PC-9 (cell line): ENCODE data around the gene MSI2. TPM values are rescaled to one million over a fixed set of nuclear protein-coding genes. Genes with fewer than 3 reads are reported as not detected.

Experiments used
- BruUV-seq: library from RNA; stranded (reverse); fragments of 400-500 nt; replicated peaks from 2 replicates; lab custom pipeline; 2021; lab: Mats Ljungman, UMichigan
- CTCF ChIA-PET: fragments of 300-600 bp; sonication (Branson Sonifier 250); formaldehyde crosslinking; loops from one replicate; lab custom pipeline; 2022; ENCODE audit warnings: antibody characterized with exemption; lab: Charles Lee
- POLR2A ChIA-PET: fragments of 300-600 bp; sonication (Branson Sonifier 250); formaldehyde crosslinking; loops from one replicate; lab custom pipeline; 2022; ENCODE audit warnings: antibody characterized with exemption; ENCODE audit not compliant: unreplicated experiment; lab: Charles Lee
- DNase-seq, 2 experiments: peaks; one replicate each; pipeline versions ENCODE4 v3.0.0 to v3.0.0-alpha.2; 2015 to 2022; ENCODE audit warnings: mixed read lengths in 1 of 2
- H2AFZ ChIP-seq: fragments of 200-600 bp; sonication (generic); 2 replicates; pipeline ENCODE4 v1.8.1; 2017; ENCODE audit warnings: antibody characterized with exemption
- H3F3A ChIP-seq: fragments of 200-600 bp; sonication (generic); 2 replicates; pipeline ENCODE4 v1.8.1; 2017; ENCODE audit warnings: antibody characterized with exemption, mild to moderate bottlenecking, low read depth; ENCODE audit not compliant: insufficient read depth
- H3K27ac ChIP-seq: fragments of 200-600 bp; sonication (generic); 2 replicates; pipeline ENCODE4 v1.6.1; 2016; ENCODE audit warnings: mixed run types
- H3K27me3 ChIP-seq: fragments of 200-600 bp; sonication (generic); 2 replicates; pipeline ENCODE4 v1.6.1; 2016; ENCODE audit warnings: low read depth, mixed run types; ENCODE audit not compliant: insufficient read depth
- H3K36me3 ChIP-seq: fragments of 200-600 bp; sonication (generic); 2 replicates; pipeline ENCODE4 v1.6.1; 2016; ENCODE audit warnings: low read depth, mixed run types
- H3K4me1 ChIP-seq: fragments of 200-600 bp; sonication (generic); replicated peaks from 2 replicates; pipeline ENCODE4 v1.6.1; 2016; ENCODE audit warnings: mixed run types; ENCODE audit not compliant: insufficient read depth
- H3K4me2 ChIP-seq: fragments of 200-600 bp; sonication (generic); 2 replicates; pipeline ENCODE4 v1.6.1; 2017; ENCODE audit warnings: mixed run types
- H3K4me3 ChIP-seq: fragments of 200-600 bp; sonication (generic); 2 replicates; pipeline ENCODE4 v1.6.1; 2016; ENCODE audit warnings: mixed run types
- H3K79me2 ChIP-seq: fragments of 200-600 bp; sonication (generic); 2 replicates; pipeline ENCODE4 v1.6.1; 2017; ENCODE audit warnings: low read depth, mixed run types
- H3K9me2 ChIP-seq: fragments of 200-600 bp; sonication (generic); 2 replicates; pipeline ENCODE4 v1.8.1; 2017; ENCODE audit warnings: mild to moderate bottlenecking; ENCODE audit not compliant: insufficient read depth
- H3K9me3 ChIP-seq: fragments of 200-600 bp; sonication (generic); 2 replicates; pipeline ENCODE4 v1.8.1; 2016; ENCODE audit warnings: low read depth; ENCODE audit not compliant: insufficient read depth
- H4K20me1 ChIP-seq: fragments of 200-600 bp; sonication (generic); 2 replicates; pipeline ENCODE4 v1.8.1; 2017; ENCODE audit not compliant: insufficient read depth
- EZH2 ChIP-seq: fragments of 200-600 bp; sonication (generic); IDR thresholded peaks from 2 replicates; pipeline ENCODE4 v1.8.0; 2017; ENCODE audit warnings: antibody characterized with exemption, low read depth
- intact Hi-C: fragments of 100-400 bp; cut with micrococcal nuclease; formaldehyde crosslinking; loops from one replicate; pipeline ENCODE4 v1.10.0; 2022; ENCODE audit not compliant: unreplicated experiment
- total RNA-seq: library from RNA; stranded (reverse); gene quantifications from 2 replicates; pipeline ENCODE4 v1.2.3, GENCODE V29; 2021
- TF ChIP-seq, protein P1 (sequence below): fragments of 200-600 bp; sonication (generic); conservative IDR thresholded peaks from 2 replicates; pipeline ENCODE4 v1.6.1; 2017; ENCODE audit warnings: mixed run types, antibody characterized with exemption, mild to moderate bottlenecking, moderate library complexity

MSI2 gene
- total RNA-seq, 1 experiment from 2014 or later, result 15.7 TPM

GRCh38 chr17:57699751-57700219 lies 443.5 kb downstream of the MSI2 start:
- Histone ChIP-seq H3F3A (no peaks in the 10 kb centered on the region), H3K27ac (no peak overlapping the region), H3K9me2 (no peaks in the 10 kb centered on the region), H2AFZ (no peak overlapping the region), H3K4me2 (no peak overlapping the region), H3K27me3 (peaks cover 18% of the 10 kb centered on the region), H3K36me3 (no peaks in the 10 kb centered on the region), H4K20me1 (no peaks in the 10 kb centered on the region), H3K4me3 (no peak overlapping the region), H3K9me3 (no peaks in the 10 kb centered on the region), H3K4me1 (no peaks in the 10 kb centered on the region), H3K79me2 (no peaks in the 10 kb centered on the region)
- TF ChIP-seq EZH2, result no peak
- TF ChIP-seq, protein P1, sequence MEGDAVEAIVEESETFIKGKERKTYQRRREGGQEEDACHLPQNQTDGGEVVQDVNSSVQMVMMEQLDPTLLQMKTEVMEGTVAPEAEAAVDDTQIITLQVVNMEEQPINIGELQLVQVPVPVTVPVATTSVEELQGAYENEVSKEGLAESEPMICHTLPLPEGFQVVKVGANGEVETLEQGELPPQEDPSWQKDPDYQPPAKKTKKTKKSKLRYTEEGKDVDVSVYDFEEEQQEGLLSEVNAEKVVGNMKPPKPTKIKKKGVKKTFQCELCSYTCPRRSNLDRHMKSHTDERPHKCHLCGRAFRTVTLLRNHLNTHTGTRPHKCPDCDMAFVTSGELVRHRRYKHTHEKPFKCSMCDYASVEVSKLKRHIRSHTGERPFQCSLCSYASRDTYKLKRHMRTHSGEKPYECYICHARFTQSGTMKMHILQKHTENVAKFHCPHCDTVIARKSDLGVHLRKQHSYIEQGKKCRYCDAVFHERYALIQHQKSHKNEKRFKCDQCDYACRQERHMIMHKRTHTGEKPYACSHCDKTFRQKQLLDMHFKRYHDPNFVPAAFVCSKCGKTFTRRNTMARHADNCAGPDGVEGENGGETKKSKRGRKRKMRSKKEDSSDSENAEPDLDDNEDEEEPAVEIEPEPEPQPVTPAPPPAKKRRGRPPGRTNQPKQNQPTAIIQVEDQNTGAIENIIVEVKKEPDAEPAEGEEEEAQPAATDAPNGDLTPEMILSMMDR, result no peak
- no peak for DNase-seq
- CTCF ChIA-PET, result no interaction called here
- POLR2A ChIA-PET, result no interaction called here
- intact Hi-C loops, result no loop called here
- BruUV-seq, result no TSS peak

DNA sequence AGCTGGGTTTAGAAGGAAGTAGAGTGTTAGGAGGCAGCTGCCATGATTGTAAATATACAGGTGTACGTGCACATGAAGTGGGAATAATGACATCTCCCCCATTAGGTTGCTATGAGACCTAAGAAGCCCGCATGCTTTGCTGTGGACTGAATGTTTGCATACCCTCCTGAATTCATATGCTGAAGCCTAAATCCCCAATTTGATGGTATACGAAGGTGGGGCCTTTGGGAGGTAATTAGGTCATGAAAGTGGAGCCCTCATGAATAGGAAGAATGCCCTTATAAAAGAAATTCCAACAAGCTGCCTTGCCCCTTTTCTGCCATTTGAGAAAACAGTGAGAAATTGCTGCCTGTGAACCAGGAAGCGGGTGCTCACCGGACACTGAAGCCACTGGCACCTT lies 444.8 kb downstream of the MSI2 start:
- no peaks in the 10 kb centered on the region for H4K20me1 ChIP-seq
- no peak overlapping the region for H2AFZ ChIP-seq
- no TSS peak for BruUV-seq
- H3K4me3 ChIP-seq, result no peak overlapping the region
- H3K9me3 ChIP-seq, result no peaks in the 10 kb centered on the region
- no peak for TF ChIP-seq EZH2
- TF ChIP-seq, protein P1, result no peak
- H3F3A ChIP-seq, result no peaks in the 10 kb centered on the region
- no peaks in the 10 kb centered on the region for H3K4me1 ChIP-seq
- intact Hi-C loops, result no loop called here
- peaks cover 26% of the 10 kb centered on the region for H3K27me3 ChIP-seq
- H3K79me2 ChIP-seq, result no peaks in the 10 kb centered on the region
- H3K27ac ChIP-seq, result no peak overlapping the region
- H3K4me2 ChIP-seq, result no peak overlapping the region
- no peak for DNase-seq
- POLR2A ChIA-PET, result no interaction called here
- CTCF ChIA-PET, result no interaction called here
- no peaks in the 10 kb centered on the region for H3K36me3 ChIP-seq
- no peaks in the 10 kb centered on the region for H3K9me2 ChIP-seq

DNA sequence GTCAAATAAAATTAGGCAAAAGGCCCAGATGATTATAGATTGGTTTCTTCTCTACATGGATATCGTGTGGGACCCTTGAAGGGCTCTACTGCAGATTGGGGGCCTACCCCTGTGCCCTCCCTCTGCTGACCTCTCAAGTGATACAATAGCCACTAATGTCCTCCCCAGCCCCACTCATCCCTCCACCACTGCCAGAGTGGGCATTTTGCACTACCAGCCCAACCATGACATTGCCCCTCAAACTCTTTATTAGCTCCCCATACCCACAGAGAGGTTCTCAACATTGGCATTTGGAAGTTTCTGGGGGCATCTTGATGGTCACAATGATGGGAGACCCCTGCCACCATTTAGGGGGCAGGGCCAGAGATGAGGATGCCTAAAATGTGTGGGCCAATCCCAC lies 446.9 kb downstream of the MSI2 start:
- H3F3A ChIP-seq, result no peaks in the 10 kb centered on the region
- no peak overlapping the region for H2AFZ ChIP-seq
- no peak overlapping the region for H3K27ac ChIP-seq
- no peak for DNase-seq
- no peak overlapping the region for H3K4me2 ChIP-seq
- BruUV-seq, result no TSS peak
- intact Hi-C loops, result no loop called here
- no peaks in the 10 kb centered on the region for H3K9me3 ChIP-seq
- H3K27me3 ChIP-seq, result peaks cover 46% of the 10 kb centered on the region
- H3K4me3 ChIP-seq, result no peak overlapping the region
- no peak for TF ChIP-seq EZH2
- TF ChIP-seq, protein P1, result no peak
- CTCF ChIA-PET, result no interaction called here
- H3K9me2 ChIP-seq, result no peaks in the 10 kb centered on the region
- H3K4me1 ChIP-seq, result no peaks in the 10 kb centered on the region
- POLR2A ChIA-PET, result no interaction called here
- no peaks in the 10 kb centered on the region for H3K79me2 ChIP-seq
- no peaks in the 10 kb centered on the region for H4K20me1 ChIP-seq
- no peaks in the 10 kb centered on the region for H3K36me3 ChIP-seq
